Stimulated activated CD4-positive, alpha-beta T cell treated with anti-CD3 and anti-CD28 coated beads, TNF-alpha, amount 100 ng/mL, for 48 hours (primary cell): ENCODE measurements around the gene CD80.

Experiments used
- DNase-seq, 3 donors: peaks; one replicate each; pipeline ENCODE4 v3.0.0-alpha.2; 2020; ENCODE audit warnings: low read depth in 3 of 3

CD80 gene

DNA sequence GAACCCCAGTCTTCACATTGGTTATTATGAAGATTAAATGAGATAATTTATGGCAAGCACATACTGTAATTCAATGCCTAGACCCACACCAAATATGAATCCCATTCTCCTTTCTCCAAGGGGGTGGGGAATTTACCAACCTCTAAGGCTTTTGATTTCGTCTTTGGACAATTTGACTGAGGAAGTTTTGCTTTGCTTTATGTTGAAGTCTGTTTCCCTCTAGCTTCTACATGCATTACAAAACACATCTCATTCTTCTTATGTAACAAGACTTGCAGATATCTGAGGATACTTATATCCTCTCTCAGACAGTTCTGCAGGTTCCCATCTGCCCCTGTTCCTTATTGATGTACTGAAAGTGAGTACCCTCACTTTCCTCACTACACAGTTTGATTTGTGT, 12.2 kb downstream of the CD80 start:
- DNase-seq = no peak

DNA sequence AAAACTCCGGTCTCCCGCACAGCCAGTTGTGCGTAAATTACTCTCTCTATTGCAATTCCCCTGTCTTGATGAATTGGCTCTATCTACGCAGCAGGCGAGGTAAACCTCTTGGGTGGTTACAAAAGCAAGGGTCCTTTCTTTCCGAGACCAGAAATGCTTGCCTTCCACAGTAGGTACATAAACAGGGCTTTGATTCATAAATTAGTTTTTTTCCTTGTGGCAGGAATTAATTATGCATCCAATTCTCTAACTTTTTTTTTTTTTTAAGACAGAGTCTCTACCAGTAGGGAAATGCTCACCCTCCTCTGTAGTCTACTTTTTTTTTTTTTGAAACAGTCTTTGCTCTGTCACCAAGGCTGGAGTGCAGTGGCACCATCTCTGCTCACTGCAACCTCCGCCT, 16.3 kb downstream of the CD80 start:
- DNase-seq = no peak

- no peak for DNase-seq
Measured at GRCh38 chr3:119542168-119542767, 17.1 kb downstream of the CD80 start.

DNA sequence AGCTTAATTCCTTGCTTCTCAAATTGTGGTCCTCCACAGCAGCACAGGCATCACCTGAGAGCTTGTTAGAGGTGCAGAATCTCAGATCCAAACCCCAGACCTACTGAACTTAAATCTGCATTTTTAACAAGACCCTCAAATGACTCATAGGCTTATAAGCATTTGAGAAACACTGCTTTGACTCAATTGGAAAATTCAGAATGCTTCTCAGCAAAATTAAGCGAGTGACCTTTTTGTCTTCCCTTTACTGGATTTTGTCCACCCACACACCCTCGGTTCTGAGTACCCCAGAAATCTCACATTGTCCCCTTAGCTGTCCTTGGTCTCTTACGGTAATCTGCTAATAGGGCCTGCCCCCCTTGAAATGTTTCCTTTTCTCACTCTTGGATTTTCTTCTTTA, 17.9 kb downstream of the CD80 start:
- DNase-seq = no peak

DNA sequence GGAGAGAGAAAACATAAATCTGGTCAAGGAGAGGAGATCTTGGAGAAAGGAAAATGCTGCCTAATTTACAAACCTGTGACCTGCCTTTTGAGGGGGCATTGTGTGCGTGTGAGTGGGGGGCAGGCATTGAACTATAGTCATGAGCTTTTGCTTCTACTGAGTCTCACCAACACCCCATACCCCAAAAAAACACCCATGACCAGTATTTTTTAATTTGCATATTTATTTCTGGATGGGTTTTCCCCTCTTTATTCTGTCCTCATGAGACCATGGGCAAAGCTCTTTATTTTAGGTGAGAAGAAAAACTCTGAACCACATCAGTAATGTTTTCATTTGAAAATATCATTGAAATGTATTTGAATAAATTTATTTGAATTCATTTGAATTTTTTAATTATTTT, 20.6 kb downstream of the CD80 start:
- no peak for DNase-seq

DNA sequence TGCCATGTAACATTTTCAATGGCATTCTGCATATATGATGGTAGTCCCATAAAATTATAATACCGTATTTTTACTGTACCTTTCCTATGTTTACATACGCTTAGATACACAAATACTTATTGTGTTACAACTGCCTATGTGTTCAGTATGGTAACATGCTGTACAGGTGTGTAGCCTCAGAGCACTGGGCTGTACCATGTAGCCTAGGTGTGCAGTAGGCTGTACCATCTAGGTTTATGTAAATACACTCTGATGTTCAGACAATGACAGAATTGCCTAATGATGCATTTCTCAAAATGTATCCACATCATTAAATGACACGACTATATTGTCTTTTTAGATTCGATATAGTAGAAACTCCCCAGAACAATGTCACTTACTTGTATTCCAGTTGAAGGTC, 22.7 kb downstream of the CD80 start:
- DNase-seq = no peak

DNA sequence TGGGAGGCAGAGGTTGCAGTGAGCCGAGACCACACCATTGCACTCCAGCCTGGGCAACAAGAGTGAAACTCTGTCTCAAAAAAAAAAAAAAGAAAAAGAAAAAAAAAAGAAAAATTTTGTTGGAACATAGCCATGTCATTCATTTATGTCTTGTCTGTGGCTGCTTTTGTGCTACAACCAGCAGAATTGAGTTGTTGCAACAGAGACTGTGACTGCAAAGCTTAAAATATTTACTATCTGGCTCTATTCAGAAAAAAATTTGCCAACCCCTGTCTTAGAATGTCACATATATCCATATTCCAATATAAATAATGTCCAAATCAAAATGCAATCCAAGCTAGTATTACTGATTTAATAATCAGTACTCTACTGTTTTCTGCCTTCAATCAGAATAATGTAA, 25.1 kb downstream of the CD80 start:
- DNase-seq = no peak

DNA sequence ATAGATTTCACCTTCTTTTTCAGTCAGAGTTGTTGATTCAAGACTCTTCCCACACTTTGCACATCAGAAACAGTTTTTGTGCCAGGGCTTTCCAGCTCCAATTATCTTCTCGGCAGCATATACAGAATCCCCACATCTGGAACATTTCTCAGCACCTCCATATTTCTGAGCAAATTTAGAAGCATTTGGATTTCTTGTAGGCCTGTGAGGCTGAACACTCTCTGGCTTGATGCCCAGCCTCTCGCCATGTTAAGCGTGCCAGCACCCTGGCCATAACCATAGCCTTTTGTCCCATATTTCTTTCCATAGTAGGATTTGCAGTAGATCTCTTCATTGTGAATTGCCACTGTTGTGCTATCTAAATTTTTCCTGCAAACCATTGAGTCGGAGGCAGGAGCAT, 28.3 kb downstream of the CD80 start:
- DNase-seq = no peak

DNA sequence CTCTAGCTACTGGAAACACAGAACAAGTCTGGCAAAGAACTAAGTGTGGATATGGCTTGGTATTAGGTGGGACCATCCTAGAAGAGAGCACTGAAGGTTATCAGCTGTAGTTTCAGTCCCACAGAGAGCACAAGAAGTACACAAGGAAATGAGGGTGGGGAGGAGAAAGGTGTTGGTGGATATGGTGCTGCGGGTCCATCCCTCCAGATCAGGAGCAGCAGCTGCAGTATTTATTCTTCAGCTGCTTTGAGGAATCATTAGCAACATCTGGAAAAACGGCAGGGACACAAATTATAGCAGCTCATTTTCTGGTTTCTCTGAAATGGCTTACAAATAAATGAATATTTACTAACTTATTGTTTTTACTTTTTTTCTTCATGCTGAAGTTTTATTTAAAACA, 29.0 kb downstream of the CD80 start:
- no peak for DNase-seq

DNA sequence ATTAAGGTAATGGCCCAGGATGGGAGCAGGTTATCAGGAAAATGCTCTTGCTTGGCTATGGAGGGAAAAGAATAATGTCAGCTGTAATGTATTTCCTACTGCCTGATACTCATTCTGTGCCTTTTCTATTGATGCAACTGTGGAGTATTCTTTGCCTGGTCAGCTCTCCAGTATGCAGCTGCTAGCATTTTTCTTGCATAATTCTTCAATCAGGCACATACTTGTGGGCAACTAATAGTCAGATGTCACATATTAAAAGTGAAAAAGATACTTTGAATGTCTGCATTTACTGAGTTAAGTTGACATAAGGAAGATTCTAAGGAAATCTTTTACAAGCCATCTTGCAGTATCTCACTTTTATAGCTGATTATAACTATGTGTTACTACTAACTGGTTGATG, 29.5 kb downstream of the CD80 start:
- no peak for DNase-seq

DNA sequence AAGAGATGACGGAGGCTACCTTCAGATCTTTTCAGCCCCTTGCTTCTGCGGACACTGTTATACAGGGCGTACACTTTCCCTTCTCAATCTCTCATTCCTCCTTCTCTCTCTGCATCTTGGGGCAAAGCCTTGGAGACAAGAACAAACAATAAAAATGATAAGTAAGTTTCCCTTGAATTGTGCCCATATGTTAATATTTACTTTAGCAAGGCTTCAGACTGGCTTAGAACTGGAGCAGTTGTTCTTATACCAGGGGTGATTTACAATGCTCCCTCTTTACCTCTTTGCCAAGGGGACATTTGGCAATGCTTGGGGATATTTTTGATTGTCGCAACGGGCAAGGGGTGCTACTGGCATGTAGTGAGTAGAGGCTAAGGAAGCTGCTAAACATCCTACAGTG, 31.7 kb downstream of the CD80 start:
- no peak for DNase-seq

- no peak for DNase-seq
Measured at GRCh38 chr3:119524931-119525662, 34.3 kb downstream of the CD80 start.

DNA sequence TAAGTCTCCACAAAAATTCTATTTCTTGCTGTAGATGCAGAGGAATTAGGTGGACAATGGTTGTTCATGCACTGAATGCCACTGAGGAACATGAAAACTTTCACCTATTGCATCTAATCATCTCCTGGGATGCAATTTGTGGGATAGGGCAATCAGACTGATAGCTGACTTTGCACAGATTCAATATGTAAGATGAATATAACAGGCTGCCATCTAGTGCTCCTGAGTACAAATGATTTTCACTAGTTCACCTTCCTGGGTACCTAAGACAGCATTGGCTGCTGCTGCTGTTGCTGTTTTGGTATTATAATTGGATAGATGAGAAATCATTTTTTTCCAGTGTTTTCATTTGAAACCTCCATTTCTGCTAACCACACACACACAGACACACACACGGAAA, 41.4 kb downstream of the CD80 start:
- DNase-seq = no peak

GRCh38 chr3:119517112-119517511, 42.3 kb downstream of the CD80 start:
- no peak for DNase-seq

GRCh38 chr3:119514637-119515036, 44.8 kb downstream of the CD80 start:
- DNase-seq = no peak

GRCh38 chr3:119510690-119511089, 48.7 kb downstream of the CD80 start:
- DNase-seq = no peak

- no peak for DNase-seq
Measured at GRCh38 chr3:119508172-119508845, 51.1 kb downstream of the CD80 start.

GRCh38 chr3:119507404-119507803, 52.0 kb downstream of the CD80 start:
- DNase-seq = no peak

- no peak for DNase-seq
Measured at GRCh38 chr3:119506631-119507030, 52.8 kb downstream of the CD80 start.

DNA sequence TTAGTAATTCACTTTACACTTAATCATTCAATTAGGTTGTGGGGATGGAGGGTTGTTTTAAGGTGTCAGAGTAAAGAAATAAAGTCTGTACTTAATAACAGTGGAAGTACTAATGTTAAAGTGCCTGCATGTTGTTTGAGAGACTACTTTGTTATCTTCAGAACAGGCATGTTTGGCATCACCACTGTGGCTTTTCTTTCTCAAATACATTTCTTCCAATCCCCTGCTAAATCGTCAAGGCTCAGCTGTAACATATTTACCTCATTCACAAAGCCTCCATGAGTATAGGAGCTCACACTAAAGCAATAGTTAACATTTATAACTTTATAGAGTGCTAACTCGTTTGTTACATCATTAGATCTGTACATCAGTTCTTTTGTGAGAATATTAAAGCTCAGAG, 58.5 kb downstream of the CD80 start:
- DNase-seq = no peak

DNA sequence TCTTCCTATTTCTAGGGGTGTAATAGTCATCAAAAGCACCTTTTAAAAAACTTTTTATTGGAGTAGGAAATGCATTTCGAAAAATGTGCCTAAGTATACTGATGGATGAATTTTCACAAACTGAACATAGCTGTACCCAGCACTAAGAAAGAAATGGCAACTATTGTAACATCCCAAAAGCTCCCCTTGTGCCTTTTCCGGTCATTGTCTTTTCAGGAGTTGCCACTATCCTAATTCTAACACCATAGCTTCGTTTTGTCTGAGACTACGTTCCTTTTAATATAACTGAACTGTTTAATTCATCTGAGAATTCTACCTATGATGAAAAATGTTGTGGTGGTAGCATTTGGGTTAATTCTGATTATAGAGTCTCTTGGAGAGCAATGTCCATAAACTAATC, 59.1 kb downstream of the CD80 start:
- DNase-seq = no peak

DNA sequence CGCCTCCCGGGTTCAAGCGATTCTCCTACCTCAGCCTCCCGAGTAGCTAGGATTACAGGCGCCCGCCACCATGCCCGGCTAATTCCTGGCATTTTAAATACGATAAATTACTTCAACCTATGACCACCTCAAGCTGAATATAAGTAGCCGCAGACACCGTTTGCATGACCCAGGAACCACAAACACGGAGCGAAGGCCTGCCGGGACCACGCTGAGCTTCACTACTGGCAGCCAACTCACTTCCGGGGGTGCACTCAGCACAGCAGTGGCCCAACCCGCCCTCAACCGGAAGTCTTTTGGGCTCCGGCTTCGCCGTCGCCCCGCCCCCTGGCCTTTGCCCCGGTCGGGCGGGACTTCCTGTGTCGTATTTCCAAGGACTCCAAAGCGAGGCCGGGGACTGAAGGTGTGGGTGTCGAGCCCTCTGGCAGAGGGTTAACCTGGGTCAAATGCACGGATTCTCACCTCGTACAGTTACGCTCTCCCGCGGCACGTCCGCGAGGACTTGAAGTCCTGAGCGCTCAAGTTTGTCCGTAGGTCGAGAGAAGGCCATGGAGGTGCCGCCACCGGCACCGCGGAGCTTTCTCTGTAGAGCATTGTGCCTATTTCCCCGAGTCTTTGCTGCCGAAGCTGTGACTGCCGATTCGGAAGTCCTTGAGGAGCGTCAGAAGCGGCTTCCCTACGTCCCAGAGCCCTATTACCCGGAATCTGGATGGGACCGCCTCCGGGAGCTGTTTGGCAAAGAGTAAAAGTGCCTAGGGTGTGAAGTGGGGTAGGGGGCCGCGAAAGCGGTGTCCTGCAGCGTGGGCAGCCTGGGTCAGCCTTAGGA, 61.0 kb downstream of the CD80 start, which contains the start of gene TIMMDC1:
Gene TIMMDC1, plus strand, starts transcription at position 362 of the 826 bp plus-strand sequence. Its CDS starts 187 bp downstream, at position 549.
- peak; percentile 96 to 97 (median 96) for DNase-seq
